IMR-90 (cell line): ENCODE measurements around the gene MYRFL. TPM values are rescaled to one million over a fixed set of nuclear protein-coding genes. Genes with fewer than 3 reads are reported as not detected.
A peak's percentile ranks its signal among the peaks of the same experiment; 100 is the strongest.

ENCODE experiments used
- ATAC-seq: fragments of 200-7000 bp; cut with Tn5 transposase; 2 replicates; pipeline ENCODE4 v1.9.1; 2020; ENCODE audit warnings: low read depth, mild to moderate bottlenecking, moderate library complexity
- BruUV-seq: library from RNA; stranded (reverse); fragments of 400-500 nt; replicated peaks from 2 replicates; lab custom pipeline; 2021; lab: Mats Ljungman, UMichigan
- CTCF ChIA-PET: fragments of 300-600 bp; formaldehyde crosslinking; extraction: SDS; loops from one replicate; lab custom pipeline; 2021; ENCODE audit warnings: antibody characterized with exemption; lab: Yijun Ruan, JAX
- POLR2A ChIA-PET: fragments of 300-600 bp; sonication (Branson Sonifier 250); formaldehyde crosslinking; loops from one replicate; lab custom pipeline; 2022; ENCODE audit warnings: antibody characterized with exemption; ENCODE audit not compliant: unreplicated experiment; lab: Charles Lee
- DNase-seq: peaks from one replicate; pipeline ENCODE4 v3.0.0; 2013
- H2AFZ ChIP-seq: replicated peaks from 2 replicates; pipeline ENCODE3; 2013; ENCODE audit warnings: low read length, mild to moderate bottlenecking; ENCODE audit not compliant: poor library complexity
- H2AK5ac ChIP-seq: 2 replicates; pipeline ENCODE4 v1.6.1; 2013; ENCODE audit warnings: low read depth, low read length, inconsistent platforms
- H2AK9ac ChIP-seq: replicated peaks from 2 replicates; pipeline ENCODE3; 2013; ENCODE audit warnings: mild to moderate bottlenecking, low read depth, low read length, moderate library complexity; ENCODE audit not compliant: poor library complexity
- H2BK120ac ChIP-seq: 2 replicates; pipeline ENCODE4 v1.6.1; 2013; ENCODE audit warnings: low read depth, low read length, inconsistent platforms
- H2BK15ac ChIP-seq: 3 replicates; pipeline ENCODE4 v1.6.1; 2013; ENCODE audit warnings: low read depth, low read length, inconsistent platforms
- H2BK20ac ChIP-seq: 2 replicates; pipeline ENCODE4 v1.6.1; 2013; ENCODE audit warnings: low read depth, mild to moderate bottlenecking, inconsistent platforms, low read length, moderate library complexity
- H2BK5ac ChIP-seq: 2 replicates; pipeline ENCODE4 v1.6.1; 2013; ENCODE audit warnings: mild to moderate bottlenecking, low read depth, low read length, inconsistent platforms; ENCODE audit not compliant: poor library complexity, severe bottlenecking
- H3K14ac ChIP-seq: replicated peaks from 2 replicates; pipeline ENCODE4 v1.6.1; 2013; ENCODE audit warnings: low read depth, low read length, inconsistent platforms
- H3K18ac ChIP-seq: 2 replicates; pipeline ENCODE4 v1.6.1; 2013; ENCODE audit warnings: low read depth, low read length, control low read depth
- H3K23ac ChIP-seq: 2 replicates; pipeline ENCODE4 v1.6.1; 2013; ENCODE audit warnings: low read depth, low read length, inconsistent platforms
- H3K27ac ChIP-seq: 2 replicates; pipeline ENCODE4 v1.5.1; 2013; ENCODE audit warnings: mild to moderate bottlenecking, control low read depth, low read length; ENCODE audit not compliant: insufficient read depth
- H3K27me3 ChIP-seq: 2 replicates; pipeline ENCODE4 v1.6.1; 2013; ENCODE audit warnings: low read length; ENCODE audit not compliant: control insufficient read depth, insufficient read depth
- H3K36me3 ChIP-seq: 2 replicates; pipeline ENCODE4 v1.6.1; 2013; ENCODE audit warnings: low read length, mixed read lengths; ENCODE audit not compliant: control insufficient read depth, insufficient read depth
- H3K4ac ChIP-seq: 2 replicates; pipeline ENCODE4 v1.6.1; 2013; ENCODE audit warnings: low read depth, low read length, inconsistent platforms
- H3K4me1 ChIP-seq: 2 replicates; pipeline ENCODE4 v1.6.1; 2013; ENCODE audit warnings: low read length, mixed read lengths; ENCODE audit not compliant: control insufficient read depth, insufficient read depth
- H3K4me2 ChIP-seq: 2 replicates; pipeline ENCODE4 v1.6.1; 2013; ENCODE audit warnings: low read depth, mild to moderate bottlenecking, control low read depth, low read length, moderate library complexity
- H3K4me3 ChIP-seq: 2 replicates; pipeline ENCODE4 v1.5.1; 2013; ENCODE audit warnings: low read depth, mild to moderate bottlenecking, control low read depth, low read length, moderate library complexity; ENCODE audit not compliant: insufficient read depth
- H3K56ac ChIP-seq: 2 replicates; pipeline ENCODE4 v1.6.1; 2013; ENCODE audit warnings: low read length, inconsistent platforms; ENCODE audit not compliant: insufficient read depth; ENCODE audit errors: extremely low read depth
- H3K79me1 ChIP-seq, 2 experiments: 2 replicates each; pipeline ENCODE4 v1.6.1; 2013; ENCODE audit warnings: low read length in 2 of 2, inconsistent platforms in 1 of 2, low read depth in 1 of 2
- H3K9ac ChIP-seq: 2 replicates; pipeline ENCODE4 v1.6.1; 2013; ENCODE audit warnings: low read depth, low read length, control low read depth
- H3K9me1 ChIP-seq: 2 replicates; pipeline ENCODE4 v1.6.1; 2013; ENCODE audit warnings: low read length, inconsistent platforms; ENCODE audit not compliant: insufficient read depth
- H3K9me3 ChIP-seq: 2 replicates; pipeline ENCODE4 v1.6.1; 2013; ENCODE audit warnings: low read length; ENCODE audit not compliant: control insufficient read depth, insufficient read depth
- H4K20me1 ChIP-seq: 2 replicates; pipeline ENCODE4 v1.6.1; 2013; ENCODE audit warnings: low read length, inconsistent platforms; ENCODE audit not compliant: insufficient read depth
- H4K5ac ChIP-seq: 2 replicates; pipeline ENCODE4 v1.6.1; 2013; ENCODE audit warnings: mild to moderate bottlenecking, low read depth, low read length, control low read depth
- H4K8ac ChIP-seq, 2 experiments: 2 replicates each; pipeline ENCODE4 v1.6.1; 2013; ENCODE audit warnings: low read depth in 2 of 2, low read length in 2 of 2, control low read depth in 1 of 2, inconsistent platforms in 1 of 2
- H4K91ac ChIP-seq: 2 replicates; pipeline ENCODE4 v1.6.1; 2013; ENCODE audit warnings: low read depth, low read length, inconsistent platforms; ENCODE audit not compliant: insufficient read depth
- BHLHE40 ChIP-seq: fragments of 150-350 bp; IDR thresholded peaks from 2 replicates; pipeline ENCODE4 v1.6.1; 2016; ENCODE audit warnings: mild to moderate bottlenecking, low read depth, low read length
- CEBPB ChIP-seq: IDR thresholded peaks from 2 replicates; pipeline ENCODE4 v1.6.1; 2012; ENCODE audit warnings: low read depth, low read length, improper control_type of control experiment
- CHD1 ChIP-seq: IDR thresholded peaks from 2 replicates; pipeline ENCODE4 v1.6.1; 2012; ENCODE audit warnings: low read depth, low read length, improper control_type of control experiment
- MAFK ChIP-seq: IDR thresholded peaks from 2 replicates; pipeline ENCODE4 v1.6.1; 2012; ENCODE audit warnings: low read depth, low read length, improper control_type of control experiment
- MAZ ChIP-seq: IDR thresholded peaks from 2 replicates; pipeline ENCODE4 v1.6.1; 2012; ENCODE audit warnings: low read depth, mild to moderate bottlenecking, low read length, improper control_type of control experiment, moderate library complexity, borderline replicate concordance
- MXI1 ChIP-seq: IDR thresholded peaks from 2 replicates; pipeline ENCODE4 v1.6.1; 2012; ENCODE audit warnings: low read depth, mild to moderate bottlenecking, low read length, moderate library complexity, borderline replicate concordance
- NFE2L2 ChIP-seq: fragments of 150-350 bp; IDR thresholded peaks from 2 replicates; pipeline ENCODE4 v1.6.1; 2016; ENCODE audit warnings: low read depth, mild to moderate bottlenecking, low read length
- POLR2A ChIP-seq: IDR thresholded peaks from 2 replicates; pipeline ENCODE4 v1.6.1; 2012; ENCODE audit warnings: mild to moderate bottlenecking, low read depth, low read length
- RAD21 ChIP-seq: IDR thresholded peaks from 2 replicates; pipeline ENCODE4 v1.6.1; 2012; ENCODE audit warnings: low read length, improper control_type of control experiment
- RFX5 ChIP-seq: IDR thresholded peaks from 2 replicates; pipeline ENCODE4 v1.8.0; 2012; ENCODE audit warnings: low read depth, mild to moderate bottlenecking, low read length, moderate library complexity
- SMC3 ChIP-seq: fragments of 150-350 bp; IDR thresholded peaks from 2 replicates; pipeline ENCODE4 v1.6.1; 2016; ENCODE audit warnings: low read depth, mild to moderate bottlenecking, antibody characterized with exemption, low read length, moderate library complexity
- USF2 ChIP-seq: fragments of 150-350 bp; IDR thresholded peaks from 2 replicates; pipeline ENCODE4 v1.6.1; 2017; ENCODE audit warnings: mild to moderate bottlenecking, antibody characterized with exemption, low read length, low read depth
- WGBS, 2 experiments: methylation state at CpG; one replicate each; pipeline versions ENCODE4 v1.1.5 to v1.1.7; 2013; ENCODE audit warnings: missing lambda C conversion rate in 2 of 2; ENCODE audit not compliant: insufficient read length in 1 of 2; ENCODE audit errors: extremely low coverage in 2 of 2; 5-methylcytosine and 5-hydroxymethylcytosine counted together
- dilution Hi-C: fragments of 300-500 bp; cut with HindIII; formaldehyde crosslinking; loops from one replicate; pipeline ENCODE4 v1.14.3; 2018; ENCODE audit warnings: low sequenced_read_pairs; ENCODE audit not compliant: unreplicated experiment
- in situ Hi-C: fragments of 300-500 bp; cut with MboI; formaldehyde crosslinking; loops from 3 replicates; pipeline ENCODE4 v1.14.3; 2019; ENCODE audit warnings: low sequenced_read_pairs, inconsistent platforms, mixed read lengths
- intact Hi-C: fragments of 100-400 bp; cut with micrococcal nuclease; formaldehyde crosslinking; loops from 2 replicates; pipeline ENCODE4 v1.10.0; 2022
- polyA plus RNA-seq, 3 experiments: library from polyadenylated mRNA; depleted of rRNA; stranded (reverse); fragments of >200 nt; gene quantifications; 2 replicates each; pipeline ENCODE4 v1.2.3, GENCODE V29; 2012; ENCODE audit warnings: low replicate concordance in 1 of 3
- total RNA-seq: library from RNA; depleted of rRNA; stranded (reverse); fragments of >200 nt; gene quantifications from 2 replicates; pipeline ENCODE4 v1.2.3, GENCODE V29; 2012
- TF ChIP-seq, protein P1 (sequence below): fragments of 150-350 bp; IDR thresholded peaks from 2 replicates; pipeline ENCODE4 v1.6.1; 2016; ENCODE audit warnings: low read depth, mild to moderate bottlenecking, low read length, moderate library complexity, borderline replicate concordance
- TF ChIP-seq, protein P2 (sequence below): conservative IDR thresholded peaks from 2 replicates; pipeline ENCODE4 v1.5.1; 2012; ENCODE audit warnings: mild to moderate bottlenecking, low read depth, low read length, improper control_type of control experiment

The MYRFL gene
- total and polyA plus RNA-seq, 2 of the 4 experiments (the other 2 are of a cell fraction) = not detected

GRCh38 chr12:69966409-69966808 is 141.4 kb downstream of the MYRFL start:
- no CpG with 5 or more reads among the region's 1 CpG for WGBS, 2 experiments
- no peak overlapping the region for H2BK15ac ChIP-seq
- ATAC-seq (no peak), DNase-seq (peak; percentile 55)
- no peak overlapping the region for H2BK5ac ChIP-seq
- no peaks in the 10 kb centered on the region for H3K27me3 ChIP-seq
- H3K18ac ChIP-seq = no peak overlapping the region
- no peaks in the 10 kb centered on the region for H3K36me3 ChIP-seq
- no peaks in the 10 kb centered on the region for H3K4me1 ChIP-seq
- H3K4me2 ChIP-seq = no peak overlapping the region
- no peaks in the 10 kb centered on the region for H4K20me1 ChIP-seq
- H4K5ac ChIP-seq = no peak overlapping the region
- TF ChIP-seq CEBPB (no peak), POLR2A (no peak), SMC3 (no peak), RFX5 (no peak), NFE2L2 (no peak), MXI1 (no peak), CHD1 (no peak), USF2 (no peak), MAFK (no peak), MAZ (no peak), BHLHE40 (no peak), RAD21 (no peak)
- TF ChIP-seq, protein P1, sequence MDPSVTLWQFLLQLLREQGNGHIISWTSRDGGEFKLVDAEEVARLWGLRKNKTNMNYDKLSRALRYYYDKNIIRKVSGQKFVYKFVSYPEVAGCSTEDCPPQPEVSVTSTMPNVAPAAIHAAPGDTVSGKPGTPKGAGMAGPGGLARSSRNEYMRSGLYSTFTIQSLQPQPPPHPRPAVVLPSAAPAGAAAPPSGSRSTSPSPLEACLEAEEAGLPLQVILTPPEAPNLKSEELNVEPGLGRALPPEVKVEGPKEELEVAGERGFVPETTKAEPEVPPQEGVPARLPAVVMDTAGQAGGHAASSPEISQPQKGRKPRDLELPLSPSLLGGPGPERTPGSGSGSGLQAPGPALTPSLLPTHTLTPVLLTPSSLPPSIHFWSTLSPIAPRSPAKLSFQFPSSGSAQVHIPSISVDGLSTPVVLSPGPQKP = no peak
- TF ChIP-seq, protein P2, sequence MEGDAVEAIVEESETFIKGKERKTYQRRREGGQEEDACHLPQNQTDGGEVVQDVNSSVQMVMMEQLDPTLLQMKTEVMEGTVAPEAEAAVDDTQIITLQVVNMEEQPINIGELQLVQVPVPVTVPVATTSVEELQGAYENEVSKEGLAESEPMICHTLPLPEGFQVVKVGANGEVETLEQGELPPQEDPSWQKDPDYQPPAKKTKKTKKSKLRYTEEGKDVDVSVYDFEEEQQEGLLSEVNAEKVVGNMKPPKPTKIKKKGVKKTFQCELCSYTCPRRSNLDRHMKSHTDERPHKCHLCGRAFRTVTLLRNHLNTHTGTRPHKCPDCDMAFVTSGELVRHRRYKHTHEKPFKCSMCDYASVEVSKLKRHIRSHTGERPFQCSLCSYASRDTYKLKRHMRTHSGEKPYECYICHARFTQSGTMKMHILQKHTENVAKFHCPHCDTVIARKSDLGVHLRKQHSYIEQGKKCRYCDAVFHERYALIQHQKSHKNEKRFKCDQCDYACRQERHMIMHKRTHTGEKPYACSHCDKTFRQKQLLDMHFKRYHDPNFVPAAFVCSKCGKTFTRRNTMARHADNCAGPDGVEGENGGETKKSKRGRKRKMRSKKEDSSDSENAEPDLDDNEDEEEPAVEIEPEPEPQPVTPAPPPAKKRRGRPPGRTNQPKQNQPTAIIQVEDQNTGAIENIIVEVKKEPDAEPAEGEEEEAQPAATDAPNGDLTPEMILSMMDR = no peak
- H3K9ac ChIP-seq = no peak overlapping the region
- BruUV-seq = no TSS peak
- H4K91ac ChIP-seq = no peak overlapping the region
- no peak overlapping the region for H2AK5ac ChIP-seq
- in situ Hi-C loops = no loop called here
- no peak overlapping the region for H2AFZ ChIP-seq
- no peaks in the 10 kb centered on the region for H3K79me1 ChIP-seq
- H2AK9ac ChIP-seq = no peak overlapping the region
- no peak overlapping the region for H4K8ac ChIP-seq
- no peak overlapping the region for H2BK120ac ChIP-seq
- H3K9me3 ChIP-seq = no peaks in the 10 kb centered on the region
- intact Hi-C loops = no loop called here
- no peak overlapping the region for H3K56ac ChIP-seq
- H3K27ac ChIP-seq = no peak overlapping the region
- dilution Hi-C loops = no loop called here
- ChIA-PET POLR2A (no interaction called here), CTCF (interaction anchor here (1.0 kb wide), 1 partner anchor 21 kb away, joined by 3 read pairs; no protein-coding TSS in a partner anchor)
- H3K14ac ChIP-seq = no peak overlapping the region
- no peak overlapping the region for H3K4me3 ChIP-seq
- H3K4ac ChIP-seq = no peak overlapping the region
- H2BK20ac ChIP-seq = no peak overlapping the region
- no peak overlapping the region for H3K23ac ChIP-seq
- H3K9me1 ChIP-seq = no peaks in the 10 kb centered on the region; the same call in 1 of the 2 replicates
